T-helper 2 cell treated with Interferon-gamma antibody and Interleukin-4, amounts not matched to agents 5 μg/mL and 100 μg/mL, for 36 hours (primary cell): Measurements from ENCODE around the gene ASTN2.

ENCODE experiments used
- DNase-seq: peaks from one replicate; pipeline ENCODE4 v3.0.0; 2021; ENCODE audit warnings: low spot score
- H3K27ac Mint-ChIP-seq: one replicate; pipeline ENCODE4 v1.8.0; 2021; ENCODE audit warnings: mild to moderate bottlenecking, mixed read lengths
- H3K27me3 Mint-ChIP-seq: one replicate; pipeline ENCODE4 v1.8.0; 2021; ENCODE audit warnings: low read depth, mixed read lengths
- H3K36me3 Mint-ChIP-seq: one replicate; pipeline ENCODE4 v1.8.0; 2021; ENCODE audit warnings: low read depth, mixed read lengths
- H3K4me1 Mint-ChIP-seq: one replicate; pipeline ENCODE4 v1.8.0; 2021; ENCODE audit warnings: low read depth, mixed read lengths
- H3K4me3 Mint-ChIP-seq: one replicate; pipeline ENCODE4 v1.8.0; 2022; ENCODE audit warnings: mild to moderate bottlenecking, moderate library complexity, mixed read lengths
- H3K9me3 Mint-ChIP-seq: one replicate; pipeline ENCODE4 v1.8.0; 2021; ENCODE audit warnings: mixed read lengths

The ASTN2 gene

GRCh38 chr9:117435630-117436261, 20.9 kb upstream of the ASTN2 start:
- H3K9me3 Mint-ChIP-seq: peaks cover 3% of the 10 kb centered on the region
- H3K36me3 Mint-ChIP-seq: no peaks in the 10 kb centered on the region
- no peak for DNase-seq
- no peaks in the 10 kb centered on the region for H3K4me1 Mint-ChIP-seq
- no peak overlapping the region for H3K4me3 Mint-ChIP-seq
- no peak overlapping the region for H3K27ac Mint-ChIP-seq
- H3K27me3 Mint-ChIP-seq: no peaks in the 10 kb centered on the region

GRCh38 chr9:117434566-117434965, 19.7 kb upstream of the ASTN2 start:
- no peak overlapping the region for H3K4me3 Mint-ChIP-seq
- no peaks in the 10 kb centered on the region for H3K4me1 Mint-ChIP-seq
- H3K27me3 Mint-ChIP-seq: no peaks in the 10 kb centered on the region
- no peaks in the 10 kb centered on the region for H3K36me3 Mint-ChIP-seq
- no peak for DNase-seq
- H3K27ac Mint-ChIP-seq: no peak overlapping the region
- peaks cover 3% of the 10 kb centered on the region for H3K9me3 Mint-ChIP-seq

GRCh38 chr9:117430813-117431212, 16.0 kb upstream of the ASTN2 start:
- Mint-ChIP-seq H3K27me3 (no peaks in the 10 kb centered on the region), H3K36me3 (no peaks in the 10 kb centered on the region), H3K27ac (no peak overlapping the region), H3K4me3 (no peak overlapping the region), H3K9me3 (peaks cover 3% of the 10 kb centered on the region), H3K4me1 (no peaks in the 10 kb centered on the region)
- DNase-seq: no peak

- DNase-seq: no peak
- no peaks in the 10 kb centered on the region for H3K27me3 Mint-ChIP-seq
Observed at GRCh38 chr9:117427357-117427913, 12.6 kb upstream of the ASTN2 start.

GRCh38 chr9:117425566-117425965, 10.7 kb upstream of the ASTN2 start:
- Mint-ChIP-seq H3K27ac (no peak overlapping the region), H3K27me3 (no peaks in the 10 kb centered on the region), H3K4me3 (no peak overlapping the region), H3K36me3 (no peaks in the 10 kb centered on the region), H3K9me3 (no peaks in the 10 kb centered on the region), H3K4me1 (no peaks in the 10 kb centered on the region)
- no peak for DNase-seq

More at GRCh38 chr9:117427357-117427913, 12.6 kb upstream of the ASTN2 start:
- Mint-ChIP-seq H3K4me3 (no peak overlapping the region), H3K4me1 (no peaks in the 10 kb centered on the region), H3K9me3 (no peaks in the 10 kb centered on the region), H3K36me3 (no peaks in the 10 kb centered on the region), H3K27ac (no peak overlapping the region)

GRCh38 chr9:117424291-117424690, 9.4 kb upstream of the ASTN2 start:
- Mint-ChIP-seq H3K27me3 (no peaks in the 10 kb centered on the region), H3K27ac (no peak overlapping the region), H3K36me3 (no peaks in the 10 kb centered on the region), H3K9me3 (no peaks in the 10 kb centered on the region), H3K4me1 (no peaks in the 10 kb centered on the region), H3K4me3 (no peak overlapping the region)
- DNase-seq: no peak

- Mint-ChIP-seq H3K27me3 (peaks cover 9% of the 10 kb centered on the region), H3K36me3 (no peaks in the 10 kb centered on the region), H3K9me3 (no peaks in the 10 kb centered on the region), H3K4me1 (no peaks in the 10 kb centered on the region), H3K4me3 (no peak overlapping the region), H3K27ac (no peak overlapping the region)
- DNase-seq: no peak
Observed at GRCh38 chr9:117418111-117418510, 3.3 kb upstream of the ASTN2 start.

GRCh38 chr9:117416856-117417255, 2.0 kb upstream of the ASTN2 start:
- DNase-seq: no peak
- H3K36me3 Mint-ChIP-seq: no peaks in the 10 kb centered on the region
- peaks cover 22% of the 10 kb centered on the region for H3K27me3 Mint-ChIP-seq
- no peaks in the 10 kb centered on the region for H3K9me3 Mint-ChIP-seq
- H3K4me3 Mint-ChIP-seq: no peak overlapping the region
- no peaks in the 10 kb centered on the region for H3K4me1 Mint-ChIP-seq
- no peak overlapping the region for H3K27ac Mint-ChIP-seq

- DNase-seq: no peak
- no peaks in the 10 kb centered on the region for H3K4me1 Mint-ChIP-seq
Observed at GRCh38 chr9:117415358-117415914, 579 bp upstream of the ASTN2 start.

GRCh38 chr9:117414220-117414905, 494 bp downstream of the ASTN2 start:
- Mint-ChIP-seq H3K9me3 (no peaks in the 10 kb centered on the region), H3K27ac (no peak overlapping the region), H3K36me3 (no peaks in the 10 kb centered on the region), H3K4me3 (no peak overlapping the region), H3K27me3 (peaks cover 30% of the 10 kb centered on the region), H3K4me1 (no peaks in the 10 kb centered on the region)
- no peak for DNase-seq

More at GRCh38 chr9:117415358-117415914, 579 bp upstream of the ASTN2 start:
- H3K9me3 Mint-ChIP-seq: no peaks in the 10 kb centered on the region
- H3K36me3 Mint-ChIP-seq: no peaks in the 10 kb centered on the region
- no peak overlapping the region for H3K27ac Mint-ChIP-seq
- no peak overlapping the region for H3K4me3 Mint-ChIP-seq
- peaks cover 30% of the 10 kb centered on the region for H3K27me3 Mint-ChIP-seq

- H3K27me3 Mint-ChIP-seq: peaks cover 30% of the 10 kb centered on the region
- H3K27ac Mint-ChIP-seq: no peak overlapping the region
- no peak overlapping the region for H3K4me3 Mint-ChIP-seq
- H3K36me3 Mint-ChIP-seq: no peaks in the 10 kb centered on the region
- no peaks in the 10 kb centered on the region for H3K9me3 Mint-ChIP-seq
- no peak for DNase-seq
- H3K4me1 Mint-ChIP-seq: no peaks in the 10 kb centered on the region
Observed at GRCh38 chr9:117413346-117414219, 1.3 kb downstream of the ASTN2 start.

GRCh38 chr9:117412841-117413240, 2.0 kb downstream of the ASTN2 start:
- no peaks in the 10 kb centered on the region for H3K9me3 Mint-ChIP-seq
- peaks cover 30% of the 10 kb centered on the region for H3K27me3 Mint-ChIP-seq
- no peaks in the 10 kb centered on the region for H3K4me1 Mint-ChIP-seq
- no peak overlapping the region for H3K4me3 Mint-ChIP-seq
- no peaks in the 10 kb centered on the region for H3K36me3 Mint-ChIP-seq
- no peak for DNase-seq
- H3K27ac Mint-ChIP-seq: no peak overlapping the region

- Mint-ChIP-seq H3K27me3 (peaks cover 31% of the 10 kb centered on the region), H3K36me3 (no peaks in the 10 kb centered on the region), H3K4me1 (no peaks in the 10 kb centered on the region), H3K4me3 (no peak overlapping the region), H3K9me3 (no peaks in the 10 kb centered on the region), H3K27ac (no peak overlapping the region)
- DNase-seq: no peak
Observed at GRCh38 chr9:117412006-117412715, 2.7 kb downstream of the ASTN2 start.
